Activated CD4-positive, CD25-positive, alpha-beta regulatory T cell treated with anti-CD3 and anti-CD28 coated beads, Interleukin-2, amount 50 U/mL, for 16 hours (primary cell): ENCODE results near the gene PTPRM.
"Not testable (repeated sequence)": the region's sequence is repeated elsewhere in the genome, so short reads cannot be mapped to it uniquely, and the experiment has no call there.

Experiments
- DNase-seq: peaks from one replicate; pipeline ENCODE4 v3.0.0-alpha.2; 2020; ENCODE audit warnings: low read depth, low spot score

Gene PTPRM

DNA sequence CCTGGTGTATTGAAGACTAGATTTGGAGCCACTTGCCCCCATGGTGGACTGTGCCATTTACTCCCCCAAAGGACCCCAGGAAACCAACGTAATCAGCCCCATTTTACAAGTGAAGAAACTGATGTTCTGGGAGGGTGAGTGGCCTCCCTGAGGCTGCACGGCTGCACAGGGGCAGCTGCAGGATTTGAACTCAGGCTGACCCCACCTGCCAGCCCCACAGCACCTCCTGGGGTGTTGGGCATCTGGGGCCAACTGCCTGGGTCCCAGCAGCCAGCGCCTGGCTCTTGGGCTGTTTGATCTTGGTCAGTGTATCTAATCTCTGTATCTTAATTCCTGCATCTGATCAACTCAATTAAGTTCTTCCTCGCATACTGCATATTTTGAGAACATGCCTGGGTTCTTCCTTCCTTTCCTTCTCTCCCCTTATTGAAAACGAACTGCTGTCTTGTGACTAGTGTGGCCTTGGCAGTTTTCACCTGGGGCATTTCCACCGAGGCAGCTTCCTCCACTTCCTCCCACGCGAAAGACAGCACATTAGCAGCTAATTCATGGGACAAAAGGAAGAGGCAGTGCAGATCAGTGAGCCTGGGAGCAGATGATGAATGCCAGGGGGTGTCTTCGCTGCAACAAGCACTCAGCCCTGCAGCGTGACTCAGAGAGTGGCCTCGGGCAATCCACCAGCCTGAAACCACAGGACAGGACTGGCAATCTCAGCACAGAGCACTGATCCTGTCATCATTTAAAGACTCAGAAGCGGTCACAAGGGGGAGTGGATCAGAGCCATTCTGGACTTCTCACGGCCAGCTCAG is 858.0 kb downstream of the PTPRM start:
- no peak for DNase-seq

DNA sequence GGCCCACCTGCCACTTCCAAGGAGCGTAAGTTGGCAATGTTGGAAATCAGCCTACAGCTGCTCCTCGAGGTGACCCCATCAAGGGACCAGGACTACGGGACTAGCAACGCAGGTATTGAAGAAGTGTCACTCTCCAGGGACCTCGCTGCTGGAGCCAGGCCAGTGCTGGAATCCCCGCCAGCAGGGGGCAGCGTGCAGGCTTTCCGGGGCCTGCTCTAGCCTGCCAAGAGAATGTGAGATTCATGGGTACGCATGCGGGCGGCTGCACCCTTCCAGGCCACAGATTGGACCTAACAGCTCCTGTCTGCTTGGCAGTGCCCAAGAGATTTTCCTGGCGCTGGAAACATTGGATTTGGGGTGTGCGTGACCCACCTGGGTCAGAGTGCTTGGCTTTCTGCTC is 859.3 kb downstream of the PTPRM start:
- no peak for DNase-seq

DNA sequence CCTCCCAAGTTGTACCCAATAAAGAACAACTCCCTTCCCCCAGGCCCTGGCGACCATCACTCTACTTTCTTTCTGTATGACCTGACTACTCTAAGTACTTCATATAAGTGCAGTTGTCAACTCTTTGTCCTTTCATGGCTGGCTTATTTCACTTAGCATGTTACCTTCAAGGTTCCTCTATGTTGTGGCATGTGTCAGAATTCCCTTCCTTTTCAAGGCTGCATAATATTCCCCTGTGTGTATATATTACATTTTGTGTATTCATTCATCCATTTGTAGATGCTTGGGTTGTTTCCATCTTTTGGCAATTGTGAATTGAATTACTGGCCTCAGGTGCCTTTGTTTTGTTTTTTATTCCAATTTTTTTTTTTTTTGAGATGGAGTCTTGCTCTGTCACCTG is 860.2 kb downstream of the PTPRM start:
- DNase-seq = no peak

GRCh38 chr18:8428951-8429350 is 861.8 kb downstream of the PTPRM start:
- DNase-seq = no peak

GRCh38 chr18:8431036-8431435 is 863.9 kb downstream of the PTPRM start:
- no peak for DNase-seq

DNA sequence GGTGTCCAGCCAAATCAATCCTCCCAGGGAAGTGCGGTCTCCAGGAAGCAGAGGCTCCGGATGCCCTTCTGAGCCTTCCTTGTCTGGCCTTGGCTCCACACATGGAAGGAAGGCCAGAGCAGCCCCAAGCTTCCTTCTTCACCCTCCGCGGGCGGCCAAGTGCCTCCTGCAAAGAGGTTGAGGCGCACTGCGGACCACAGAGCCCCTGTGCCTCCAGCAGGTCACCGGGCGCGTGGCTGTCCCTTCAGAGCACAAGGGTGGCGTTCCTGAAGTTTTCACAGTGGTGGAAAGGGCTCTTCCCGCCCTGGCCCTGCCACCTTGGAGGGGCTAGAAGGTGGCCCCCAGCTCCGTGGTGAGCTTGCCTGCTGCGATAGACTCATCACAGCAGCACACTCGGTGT is 866.2 kb downstream of the PTPRM start:
- no peak for DNase-seq

DNA sequence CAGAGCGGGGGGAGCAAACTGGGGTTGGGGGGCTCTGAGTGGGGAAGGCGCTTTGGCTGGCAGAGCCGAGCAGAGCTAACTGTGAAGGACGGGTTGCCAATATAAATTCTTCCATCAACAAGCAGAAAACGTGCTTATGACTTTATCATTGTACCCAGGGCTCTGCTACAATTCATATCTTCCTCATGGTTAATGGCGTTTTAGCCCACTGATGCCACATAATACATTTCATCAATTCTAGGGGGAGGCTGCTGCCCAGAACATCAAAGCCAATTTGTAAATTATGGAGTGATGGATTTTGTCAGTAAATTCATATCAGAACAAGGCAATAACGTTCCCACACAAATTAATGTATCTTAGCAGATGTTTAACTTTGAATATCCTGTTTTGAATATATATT is 866.7 kb downstream of the PTPRM start:
- no peak for DNase-seq

DNA sequence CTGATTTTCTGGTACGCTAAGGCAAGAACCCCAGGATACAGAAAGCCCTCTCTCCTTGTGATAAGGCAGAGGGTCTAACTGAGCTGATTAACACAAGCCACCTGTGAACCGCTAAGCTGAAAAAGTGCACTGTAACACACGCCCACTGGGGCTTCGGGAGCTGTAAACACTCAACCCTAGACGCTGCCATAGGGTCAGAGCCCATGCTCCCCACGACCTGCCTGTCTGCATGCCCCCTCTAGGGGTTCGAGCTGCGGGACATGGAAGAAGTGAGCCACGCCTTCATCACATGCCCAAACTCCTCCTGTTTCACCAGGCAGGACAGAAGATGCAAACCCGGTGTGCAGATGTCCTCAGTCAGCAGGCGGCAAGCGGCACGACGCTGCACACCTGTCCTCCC is 868.3 kb downstream of the PTPRM start:
- no peak for DNase-seq

DNA sequence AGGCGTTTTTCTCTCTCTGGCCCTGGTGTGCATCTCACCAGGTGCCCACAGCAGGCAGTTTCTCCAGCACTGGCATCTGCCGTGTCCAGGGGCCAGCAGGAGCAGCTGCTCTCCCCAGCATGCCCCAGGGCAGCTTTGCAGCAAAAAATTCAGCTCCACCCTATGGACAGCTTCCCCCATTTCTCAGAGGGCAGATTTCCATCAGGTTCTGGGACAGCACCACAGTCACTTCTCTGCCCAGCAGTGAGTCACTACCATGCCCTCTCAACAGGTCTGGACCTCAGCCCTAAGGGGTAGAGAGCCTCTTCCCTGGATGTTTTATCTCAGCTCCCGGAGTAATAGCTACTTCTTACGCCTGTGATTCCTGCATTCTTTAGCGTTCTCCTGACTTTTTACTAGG is 871.9 kb downstream of the PTPRM start:
- no peak for DNase-seq

GRCh38 chr18:8443505-8443904 is 876.4 kb downstream of the PTPRM start:
- no peak for DNase-seq

DNA sequence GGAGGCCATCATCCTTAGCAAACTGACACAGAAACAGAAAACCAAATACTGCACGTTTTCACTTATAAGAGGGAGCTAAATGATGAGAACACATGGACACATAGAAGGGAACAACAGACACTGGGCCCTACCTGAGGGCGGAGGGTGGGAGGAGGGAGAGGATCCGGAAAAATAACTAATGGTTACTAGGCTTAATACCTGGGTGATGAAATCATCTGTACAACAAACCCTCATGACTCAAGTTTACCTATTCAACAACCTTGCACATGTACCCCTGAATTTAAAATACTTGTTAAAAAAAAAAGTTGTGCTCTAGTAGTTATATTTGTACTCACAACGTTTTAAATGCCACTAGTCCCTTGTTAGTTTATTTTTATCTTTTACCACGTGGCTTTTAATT is 879.8 kb downstream of the PTPRM start:
- DNase-seq = not testable (repeated sequence)

GRCh38 chr18:8448130-8448529 is 881.0 kb downstream of the PTPRM start:
- DNase-seq = no peak

DNA sequence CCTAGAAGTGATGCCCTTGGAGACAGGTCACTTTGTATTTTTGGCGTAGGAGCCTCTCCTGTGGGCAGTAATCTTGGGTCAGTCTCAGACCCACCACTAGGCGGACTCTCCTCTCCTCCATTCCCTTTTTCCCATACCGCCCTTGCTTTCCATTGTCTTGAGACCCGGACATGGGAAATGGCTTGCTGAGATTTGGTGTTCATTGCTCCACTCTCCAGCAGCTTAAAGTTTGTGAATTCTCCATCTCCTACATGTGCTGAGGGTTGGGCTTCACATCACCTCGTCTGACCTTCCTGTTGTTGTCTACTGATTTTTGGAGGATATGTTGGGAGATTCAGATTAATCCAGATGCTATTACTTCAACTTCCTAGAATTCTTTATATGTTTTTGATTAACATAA is 882.9 kb downstream of the PTPRM start:
- no peak for DNase-seq

- DNase-seq = no peak
These were observed 884.0 kb downstream of the PTPRM start for GRCh38 chr18:8450898-8451665.

GRCh38 chr18:8453528-8453927 is 886.4 kb downstream of the PTPRM start:
- DNase-seq = no peak

GRCh38 chr18:8454136-8454535 is 887.0 kb downstream of the PTPRM start:
- no peak for DNase-seq

DNA sequence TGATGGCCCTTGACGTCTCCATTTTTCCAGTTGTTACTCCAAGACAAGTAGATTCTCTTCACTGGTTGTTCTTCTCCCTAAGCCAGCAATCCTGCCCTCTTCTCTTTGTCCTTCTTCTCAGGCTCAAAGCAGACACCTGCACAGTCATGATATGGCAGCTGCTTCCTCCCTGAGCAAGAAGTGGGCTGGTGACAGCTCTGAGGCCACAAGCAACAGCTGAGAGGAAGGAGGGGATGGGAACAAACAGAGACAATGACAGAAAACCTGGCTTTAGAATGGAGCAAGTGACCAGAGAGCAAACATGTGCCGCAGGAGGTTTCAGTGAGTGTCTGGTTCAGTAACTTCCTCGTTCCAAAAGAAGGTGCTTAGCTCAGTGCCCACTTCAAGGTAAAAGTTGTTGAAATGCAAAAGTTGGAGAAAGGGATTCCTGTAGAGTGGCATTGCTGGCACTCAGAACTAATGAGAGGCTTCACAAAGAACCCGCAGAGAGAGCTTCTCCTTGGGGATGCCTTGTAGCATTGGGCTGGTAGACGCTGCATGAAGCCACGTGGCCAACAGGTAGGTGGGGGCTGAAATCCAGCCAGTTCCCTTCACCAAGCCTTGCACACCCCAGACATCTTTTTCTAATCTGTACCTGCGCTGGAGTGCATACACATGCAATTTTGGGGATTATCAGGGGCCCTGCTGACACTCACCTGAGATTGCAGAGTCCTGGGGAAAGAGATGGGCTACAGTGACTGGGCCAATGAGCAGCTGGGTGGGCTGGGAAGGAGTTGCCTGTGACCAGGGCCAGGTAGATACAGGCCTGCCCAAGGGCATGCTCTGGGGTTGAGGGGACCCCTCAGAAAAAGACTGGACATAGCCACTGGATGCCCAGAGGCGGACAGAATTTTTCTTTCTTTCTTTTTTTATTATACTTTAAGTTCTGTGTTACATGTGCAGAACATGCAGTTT is 888.8 kb downstream of the PTPRM start:
- no peak for DNase-seq
